GM10248 (cell line): Measurements from ENCODE around the gene OSBPL1A.

Experiments
- CTCF ChIA-PET: fragments of 300-600 bp; sonication (Branson Sonifier 250); formaldehyde crosslinking; extraction: SDS; loops from one replicate; lab custom pipeline; 2021; ENCODE audit warnings: antibody characterized with exemption; lab: Yijun Ruan, JAX
- POLR2A ChIA-PET: fragments of 350-650 bp; sonication (Branson Sonifier 250); formaldehyde crosslinking; extraction: SDS; loops from one replicate; lab custom pipeline; 2020; ENCODE audit warnings: antibody characterized with exemption; lab: Yijun Ruan, JAX
- DNase-seq: peaks from one replicate; pipeline ENCODE4 v3.0.0; 2012; ENCODE audit errors: extremely low spot score
- CTCF ChIP-seq: IDR thresholded peaks from 2 replicates; pipeline ENCODE4 v1.5.1; 2012; ENCODE audit warnings: mild to moderate bottlenecking, low read depth; ENCODE audit errors: extremely low read depth, missing control alignments, control extremely low read depth

OSBPL1A gene

GRCh38 chr18:24189007-24189528 is 208.6 kb downstream of the OSBPL1A start:
- CTCF ChIA-PET, result interaction anchor here (1.1 to 11.4 kb wide), 3 partner anchors 10 to 12 kb away, joined by 4 to 106 read pairs (median 7); no protein-coding TSS in a partner anchor
- peak; percentile 50 for DNase-seq
- TF ChIP-seq CTCF, result no peak
- POLR2A ChIA-PET, result interaction anchor here (1.1 kb wide), 1 partner anchor 50 kb away, joined by 4 read pairs; the partner anchor contains the start of gene CABYR

- POLR2A ChIA-PET, result no interaction called here
- CTCF ChIA-PET, result interaction anchor here (1.1 to 11.4 kb wide), 6 partner anchors 9 to 300 kb away, joined by 3 to 106 read pairs (median 6); no protein-coding TSS in a partner anchor
- no peak for TF ChIP-seq CTCF
- DNase-seq, result no peak
These were observed 209.5 kb downstream of the OSBPL1A start for GRCh38 chr18:24188120-24188519.

GRCh38 chr18:24187689-24188088 is 209.9 kb downstream of the OSBPL1A start:
- CTCF ChIA-PET, result interaction anchor here (1.2 to 11.4 kb wide), 4 partner anchors 9 to 300 kb away, joined by 3 to 106 read pairs (median 6); no protein-coding TSS in a partner anchor
- no peak for DNase-seq
- TF ChIP-seq CTCF, result no peak
- POLR2A ChIA-PET, result no interaction called here

GRCh38 chr18:24187049-24187448 is 210.6 kb downstream of the OSBPL1A start:
- ChIA-PET CTCF (interaction anchor here (1.5 to 11.4 kb wide), 3 partner anchors 10 to 13 kb away, joined by 5 to 106 read pairs (median 6); no protein-coding TSS in a partner anchor), POLR2A (no interaction called here)
- peak; percentile 35 for DNase-seq
- TF ChIP-seq CTCF, result no peak

GRCh38 chr18:24185805-24186204 is 211.8 kb downstream of the OSBPL1A start:
- POLR2A ChIA-PET, result no interaction called here
- CTCF ChIA-PET, result interaction anchor here (11.4 kb wide), 1 partner anchor 9 kb away, joined by 106 read pairs; no protein-coding TSS in a partner anchor

GRCh38 chr18:24181806-24182205 is 215.8 kb downstream of the OSBPL1A start:
- CTCF ChIA-PET, result interaction anchor here (0.8 to 1.9 kb wide), 3 partner anchors 10 to 97 kb away, joined by 3 to 8 read pairs (median 5); no protein-coding TSS in a partner anchor
- no peak for TF ChIP-seq CTCF
- DNase-seq, result no peak
- POLR2A ChIA-PET, result no interaction called here

More at GRCh38 chr18:24185805-24186204, 211.8 kb downstream of the OSBPL1A start:
- no peak for DNase-seq
- TF ChIP-seq CTCF, result no peak
